Putamen (tissue), 1 donor: Measurements from ENCODE around the gene NDUFB7.
"Not testable (repeated sequence)": the region's sequence is repeated elsewhere in the genome, so short reads cannot be mapped to it uniquely, and the experiment has no call there.

ENCODE experiments used
- DNase-seq: peaks from one replicate; pipeline ENCODE4 v3.0.0-alpha.2; 2016; ENCODE audit warnings: low spot score

NDUFB7 gene

DNA sequence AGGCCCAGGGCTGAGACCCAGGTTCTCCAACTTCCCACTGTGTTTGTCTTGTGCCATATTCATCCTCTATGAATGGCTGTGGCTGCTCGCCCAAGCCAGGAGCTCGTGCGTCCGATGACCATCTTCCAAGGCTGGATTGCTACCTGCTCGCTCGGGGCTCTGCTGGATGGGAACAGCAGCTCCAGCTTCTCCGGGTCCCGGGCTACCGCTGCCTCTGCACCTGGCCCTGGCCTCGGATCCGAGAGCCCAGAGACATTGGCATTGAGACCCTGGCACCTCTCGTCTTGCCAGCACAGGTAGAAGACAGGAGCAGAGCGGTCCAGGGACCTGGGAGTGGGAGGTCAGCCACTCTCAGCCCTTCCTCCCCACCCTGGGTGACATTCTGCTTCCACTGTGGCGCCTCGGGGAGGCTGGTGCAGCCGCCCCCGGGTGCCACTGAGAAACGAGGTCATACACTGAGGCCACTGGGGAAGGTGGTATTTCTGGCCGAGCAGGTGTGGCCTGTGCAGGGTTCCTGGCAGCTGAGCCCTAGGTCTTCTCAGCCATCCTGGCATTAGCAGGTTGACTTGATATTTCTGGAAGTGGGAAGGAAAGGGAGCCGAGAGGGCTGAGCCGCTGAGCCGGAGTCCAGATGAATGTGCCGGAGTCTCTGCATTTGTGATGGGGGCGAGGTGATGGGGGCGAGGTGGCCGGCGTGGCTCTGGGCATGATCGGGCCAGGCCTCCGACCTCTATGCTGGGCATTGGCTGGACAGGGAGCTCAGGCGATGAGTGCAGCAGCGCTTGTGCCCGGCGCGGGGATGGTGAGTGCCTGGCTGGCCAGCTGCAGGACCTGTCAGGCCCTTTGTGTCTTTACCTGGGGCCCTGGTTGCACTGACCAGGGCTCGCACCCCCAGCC, 18.6 kb downstream of the NDUFB7 start:
- no peak for DNase-seq

DNA sequence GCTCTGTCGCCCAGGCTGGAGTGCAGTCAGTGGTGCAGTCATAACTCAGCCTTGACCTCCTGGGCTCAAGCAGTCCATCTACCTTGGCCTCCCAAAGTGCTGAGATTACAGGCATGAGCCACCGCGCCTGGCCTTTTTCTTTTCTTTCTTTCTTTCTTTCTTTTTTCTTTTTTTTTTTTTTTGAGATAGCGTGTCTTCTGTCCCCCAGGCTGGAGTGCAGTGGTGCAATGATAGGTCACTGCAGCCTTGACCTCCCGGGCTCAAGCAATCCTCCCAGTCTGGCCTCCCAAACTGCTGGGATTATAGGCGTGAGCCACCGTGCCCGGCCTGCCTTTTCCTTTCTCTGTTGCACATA, 19.9 kb downstream of the NDUFB7 start:
- DNase-seq = not testable (repeated sequence)

GRCh38 chr19:14551134-14552005, 20.5 kb downstream of the NDUFB7 start:
- DNase-seq = not testable (repeated sequence)

GRCh38 chr19:14550201-14550754, 21.6 kb downstream of the NDUFB7 start:
- no peak for DNase-seq

DNA sequence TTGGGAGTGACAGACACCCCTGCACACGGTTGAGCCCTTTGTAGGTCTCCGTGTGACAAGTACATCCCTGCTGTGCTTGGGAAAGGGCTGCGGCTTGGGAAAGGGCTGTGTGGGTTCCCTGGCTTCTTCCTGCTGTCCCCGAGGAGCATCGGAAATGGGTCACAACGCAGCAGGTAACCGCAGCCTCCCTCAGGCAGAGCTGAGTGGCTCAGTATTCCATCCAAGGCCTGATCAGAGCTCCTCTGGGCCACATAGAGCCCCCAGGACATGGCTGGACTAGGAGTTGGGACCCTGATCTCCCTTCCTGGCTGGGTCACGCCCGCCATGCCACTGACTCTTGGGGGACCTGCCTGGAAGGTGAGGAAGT, 26.2 kb downstream of the NDUFB7 start:
- no peak for DNase-seq

GRCh38 chr19:14544977-14545715, 26.7 kb downstream of the NDUFB7 start:
- peak; percentile 94 for DNase-seq

- DNase-seq = no peak
These were observed 27.8 kb downstream of the NDUFB7 start for GRCh38 chr19:14544047-14544446.

- no peak for DNase-seq
These were observed 29.0 kb downstream of the NDUFB7 start for GRCh38 chr19:14542711-14543328.

DNA sequence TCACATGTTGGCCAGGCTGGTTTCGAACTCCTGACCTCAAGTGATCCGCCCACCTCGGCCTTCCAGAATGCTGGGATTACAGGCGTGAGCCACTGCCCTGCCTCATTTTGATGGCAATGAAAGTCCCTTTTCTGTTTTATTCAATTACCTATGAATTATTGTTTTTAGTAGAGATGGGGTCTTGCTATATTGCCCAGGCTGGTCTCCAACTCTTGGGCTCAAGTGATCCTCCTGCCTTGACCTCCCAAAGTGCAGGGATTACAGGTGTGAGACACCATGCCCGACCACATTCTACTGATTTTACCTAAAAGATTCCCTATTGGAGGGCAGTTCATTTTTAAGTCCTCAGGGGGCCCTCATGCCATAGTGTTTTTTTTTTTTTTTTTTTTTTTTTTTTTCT, 29.9 kb downstream of the NDUFB7 start:
- not testable (repeated sequence) for DNase-seq

- DNase-seq = no peak
These were observed 30.9 kb downstream of the NDUFB7 start for GRCh38 chr19:14540741-14541525.

- DNase-seq = no peak
These were observed 34.8 kb downstream of the NDUFB7 start for GRCh38 chr19:14536926-14537692.

DNA sequence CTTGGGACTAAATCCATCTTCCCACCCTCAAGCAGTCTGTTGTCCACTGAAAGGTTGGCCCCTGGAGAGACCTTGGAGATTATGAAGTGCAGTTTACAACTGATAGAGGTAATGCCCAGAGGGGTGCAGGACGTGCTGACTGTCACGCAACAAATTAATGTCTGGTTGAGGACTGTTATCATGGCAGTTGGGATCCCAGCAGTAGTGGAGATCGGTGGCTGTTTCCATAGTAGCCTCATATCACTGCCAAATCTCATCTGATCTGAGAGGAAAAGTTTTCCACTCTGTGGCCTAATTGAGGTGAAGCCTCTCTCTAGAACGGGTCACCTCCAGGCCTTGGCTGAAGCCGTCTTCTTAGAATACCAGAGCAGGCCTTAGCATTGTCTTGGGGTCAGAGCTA, 38.4 kb downstream of the NDUFB7 start:
- no peak for DNase-seq

GRCh38 chr19:14530506-14530905, 41.4 kb downstream of the NDUFB7 start:
- DNase-seq = no peak

DNA sequence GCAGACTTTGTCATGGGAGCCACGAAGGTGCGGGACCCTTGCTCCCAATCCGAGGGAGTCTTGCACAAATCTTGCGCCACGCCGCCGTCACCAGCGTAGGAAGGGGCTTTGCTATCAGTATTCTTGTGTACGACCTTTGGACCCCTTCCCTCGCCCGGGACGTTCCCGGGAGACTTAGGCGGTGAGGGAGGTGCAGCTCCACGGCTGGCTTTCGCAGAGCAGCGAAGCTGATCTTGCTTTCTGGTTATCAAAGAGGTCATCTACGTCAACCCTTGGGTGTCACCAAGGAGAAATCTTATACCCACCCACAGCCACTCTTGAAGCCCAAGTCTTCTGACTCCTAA, 41.9 kb downstream of the NDUFB7 start:
- no peak for DNase-seq

DNA sequence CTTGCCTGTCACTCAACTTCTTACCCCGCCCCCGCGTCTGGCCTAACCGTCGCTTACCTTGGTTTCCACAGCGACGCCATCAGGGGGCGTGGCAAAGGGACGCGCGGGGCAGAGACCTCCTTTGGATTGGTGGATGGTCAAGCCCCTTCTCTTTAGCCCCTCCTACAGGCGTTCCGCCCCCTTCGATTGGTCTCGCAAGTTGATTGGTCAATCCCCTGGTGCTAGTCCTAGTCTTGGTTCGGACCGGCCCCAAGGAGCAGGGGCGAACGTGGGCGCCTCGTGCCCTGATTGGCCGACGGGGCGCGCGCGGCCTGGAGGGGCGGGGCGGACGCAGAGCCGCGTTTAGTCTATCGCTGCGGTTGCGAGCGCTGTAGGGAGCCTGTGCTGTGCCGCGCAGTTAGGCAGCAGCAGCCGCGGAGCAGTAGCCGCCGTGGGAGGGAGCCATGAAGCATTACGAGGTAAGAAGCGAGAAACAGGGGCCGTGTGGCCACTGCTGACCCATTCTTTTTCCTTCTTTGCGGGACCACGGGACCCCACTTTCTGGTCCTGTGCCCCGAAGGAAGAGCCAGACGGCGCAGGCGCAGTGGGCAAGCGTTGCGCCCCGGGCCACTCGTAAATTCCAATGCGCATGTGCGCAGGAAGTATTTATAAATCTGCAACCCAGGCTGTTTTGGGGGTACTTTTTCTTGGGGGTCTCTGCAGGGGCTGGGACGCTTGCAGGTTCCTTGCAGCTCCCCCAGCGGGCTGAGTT, 42.4 kb downstream of the NDUFB7 start, which contains the start of gene TECR:
Gene TECR (plus strand): TSS at position 341 of the 751 bp plus-strand sequence. CDS start 103 bp downstream, at position 444.
- peak; percentile 100 for DNase-seq

- DNase-seq = no peak
These were observed 43.2 kb downstream of the NDUFB7 start for GRCh38 chr19:14528419-14529253.

GRCh38 chr19:14526423-14526822, 45.4 kb downstream of the NDUFB7 start:
- no peak for DNase-seq

GRCh38 chr19:14525729-14526128, 46.1 kb downstream of the NDUFB7 start:
- DNase-seq = no peak
